Endothelial cell of umbilical vein (primary cell): ENCODE data around the gene CMIP.

Experiments
- EZH2 ChIP-seq: IDR thresholded peaks from 2 replicates; pipeline ENCODE4 v1.6.1; 2012; ENCODE audit warnings: borderline replicate concordance, low read depth, mild to moderate bottlenecking, moderate library complexity, low read length, inconsistent platforms; ENCODE audit not compliant: severe bottlenecking
- GATA2 ChIP-seq: IDR thresholded peaks from 2 replicates; pipeline ENCODE4 v1.7.0; 2011; ENCODE audit warnings: low read depth, mild to moderate bottlenecking, moderate library complexity, mixed read lengths, low read length; ENCODE audit not compliant: insufficient read length, insufficient read depth
- MYC ChIP-seq: IDR thresholded peaks from one replicate; pipeline ENCODE4 v1.6.1; 2011; ENCODE audit warnings: mild to moderate bottlenecking, low read depth, low read length
- POLR2A ChIP-seq: IDR thresholded peaks from 2 replicates; pipeline ENCODE4 v1.6.1; 2012; ENCODE audit warnings: low read depth, mild to moderate bottlenecking, control low read depth, low read length
- POLR2AphosphoS5 ChIP-seq: IDR thresholded peaks from 2 replicates; pipeline ENCODE4 v1.6.1; 2012; ENCODE audit warnings: low read depth, mild to moderate bottlenecking, control low read depth, low read length, moderate library complexity; ENCODE audit not compliant: insufficient read depth
- TF ChIP-seq, protein P1 (sequence below), 2 donors: IDR thresholded peaks; 1 replicate in 1 of 2; 2 replicates in 1 of 2; pipeline ENCODE4 v1.5.1; 2011; ENCODE audit warnings: low read length in 2 of 2, mild to moderate bottlenecking in 2 of 2, moderate library complexity in 2 of 2, control low read depth in 1 of 2, inconsistent platforms in 1 of 2, low read depth in 1 of 2; ENCODE audit not compliant: insufficient read depth in 1 of 2; ENCODE audit errors: extremely low read depth in 1 of 2
- TF ChIP-seq, protein P2 (sequence below): IDR thresholded peaks from 2 replicates; pipeline ENCODE4 v1.6.1; 2011; ENCODE audit not compliant: insufficient read depth, insufficient read length

DNA sequence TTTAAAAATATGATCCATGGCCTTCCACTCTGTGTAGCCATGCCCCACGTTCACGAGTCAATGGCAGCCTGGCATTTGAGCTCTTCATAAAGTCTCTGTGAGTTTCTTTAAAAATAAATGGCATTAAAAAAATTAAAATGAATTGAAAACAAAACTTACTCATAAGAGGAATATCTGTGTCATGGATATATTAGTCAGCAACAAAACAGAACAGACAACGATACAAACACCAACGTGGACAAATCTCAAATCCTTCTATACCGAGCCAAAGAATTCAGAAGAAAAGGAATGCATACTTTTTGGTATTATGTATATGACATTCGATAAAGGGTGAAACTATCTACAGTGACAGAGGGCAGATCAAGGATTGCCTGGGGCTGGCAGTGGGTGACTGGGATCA, 8.2 kb upstream of the CMIP start:
- TF ChIP-seq EZH2, result no peak
- TF ChIP-seq, protein P1, sequence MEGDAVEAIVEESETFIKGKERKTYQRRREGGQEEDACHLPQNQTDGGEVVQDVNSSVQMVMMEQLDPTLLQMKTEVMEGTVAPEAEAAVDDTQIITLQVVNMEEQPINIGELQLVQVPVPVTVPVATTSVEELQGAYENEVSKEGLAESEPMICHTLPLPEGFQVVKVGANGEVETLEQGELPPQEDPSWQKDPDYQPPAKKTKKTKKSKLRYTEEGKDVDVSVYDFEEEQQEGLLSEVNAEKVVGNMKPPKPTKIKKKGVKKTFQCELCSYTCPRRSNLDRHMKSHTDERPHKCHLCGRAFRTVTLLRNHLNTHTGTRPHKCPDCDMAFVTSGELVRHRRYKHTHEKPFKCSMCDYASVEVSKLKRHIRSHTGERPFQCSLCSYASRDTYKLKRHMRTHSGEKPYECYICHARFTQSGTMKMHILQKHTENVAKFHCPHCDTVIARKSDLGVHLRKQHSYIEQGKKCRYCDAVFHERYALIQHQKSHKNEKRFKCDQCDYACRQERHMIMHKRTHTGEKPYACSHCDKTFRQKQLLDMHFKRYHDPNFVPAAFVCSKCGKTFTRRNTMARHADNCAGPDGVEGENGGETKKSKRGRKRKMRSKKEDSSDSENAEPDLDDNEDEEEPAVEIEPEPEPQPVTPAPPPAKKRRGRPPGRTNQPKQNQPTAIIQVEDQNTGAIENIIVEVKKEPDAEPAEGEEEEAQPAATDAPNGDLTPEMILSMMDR (IDR thresholded peaks at IDR 0.05; ENCODE audit: extremely low read depth in 1 of 2, insufficient read depth in 1 of 2, low read depth in 1 of 2, low read length in 2 of 2), result no peak
- no peak for TF ChIP-seq POLR2A
- TF ChIP-seq, protein P2, sequence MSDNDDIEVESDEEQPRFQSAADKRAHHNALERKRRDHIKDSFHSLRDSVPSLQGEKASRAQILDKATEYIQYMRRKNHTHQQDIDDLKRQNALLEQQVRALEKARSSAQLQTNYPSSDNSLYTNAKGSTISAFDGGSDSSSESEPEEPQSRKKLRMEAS, result no peak
- no peak for TF ChIP-seq GATA2
- TF ChIP-seq MYC, result no peak
- no peak for TF ChIP-seq POLR2AphosphoS5
